H9 (cell line): Measurements from ENCODE around the gene APP. TPM values are rescaled to one million over a fixed set of nuclear protein-coding genes. Genes with fewer than 3 reads are reported as not detected.

ENCODE experiments used
- DNase-seq: peaks from one replicate; pipeline ENCODE4 v3.0.0-alpha.2; 2017
- H2AFZ ChIP-seq: one replicate; pipeline ENCODE4 v1.6.1; 2013; ENCODE audit warnings: mild to moderate bottlenecking, low read length, control low read depth, moderate library complexity
- H2AK5ac ChIP-seq: 2 replicates; pipeline ENCODE4 v1.6.1; 2013; ENCODE audit warnings: low read length, control low read depth, mixed read lengths; ENCODE audit not compliant: insufficient read length
- H2BK120ac ChIP-seq: one replicate; pipeline ENCODE4 v1.6.1; 2013; ENCODE audit warnings: low read depth, mild to moderate bottlenecking, low read length, control low read depth, inconsistent platforms; ENCODE audit not compliant: poor library complexity, severe bottlenecking
- H2BK12ac ChIP-seq: 2 replicates; pipeline ENCODE4 v1.6.1; 2013; ENCODE audit warnings: low read length, control low read depth, mixed read lengths, low read depth; ENCODE audit not compliant: insufficient read length
- H2BK15ac ChIP-seq: 2 replicates; pipeline ENCODE4 v1.6.1; 2013; ENCODE audit warnings: low read depth, low read length, control low read depth
- H2BK20ac ChIP-seq: one replicate; pipeline ENCODE4 v1.6.1; 2013; ENCODE audit warnings: low read depth, mild to moderate bottlenecking, low read length, control low read depth, inconsistent platforms; ENCODE audit not compliant: poor library complexity, severe bottlenecking
- H2BK5ac ChIP-seq: 2 replicates; pipeline ENCODE4 v1.6.1; 2013; ENCODE audit warnings: low read length, control low read depth, mixed read lengths; ENCODE audit not compliant: insufficient read length
- H3K14ac ChIP-seq: 2 replicates; pipeline ENCODE4 v1.6.1; 2013; ENCODE audit warnings: low read length, control low read depth; ENCODE audit not compliant: insufficient read depth
- H3K18ac ChIP-seq: 2 replicates; pipeline ENCODE4 v1.6.1; 2013; ENCODE audit warnings: low read depth, mild to moderate bottlenecking, mixed read lengths, low read length, control low read depth; ENCODE audit not compliant: insufficient read length
- H3K23ac ChIP-seq: 2 replicates; pipeline ENCODE4 v1.6.1; 2013; ENCODE audit warnings: low read length, control low read depth, mixed read lengths, low read depth; ENCODE audit not compliant: insufficient read length
- H3K23me2 ChIP-seq: 2 replicates; pipeline ENCODE4 v1.6.1; 2013; ENCODE audit warnings: low read depth, mild to moderate bottlenecking, mixed read lengths, low read length, control low read depth; ENCODE audit not compliant: insufficient read length, poor library complexity, severe bottlenecking
- H3K27ac ChIP-seq: 2 replicates; pipeline ENCODE4 v1.5.1; 2013; ENCODE audit warnings: low read length, control low read depth, mixed read lengths, low read depth; ENCODE audit not compliant: insufficient read length
- H3K27me3 ChIP-seq: 2 replicates; pipeline ENCODE4 v1.6.1; 2013; ENCODE audit warnings: low read length, control low read depth, inconsistent platforms; ENCODE audit not compliant: insufficient read depth
- H3K4ac ChIP-seq: 2 replicates; pipeline ENCODE4 v1.6.1; 2013; ENCODE audit warnings: low read depth, mild to moderate bottlenecking, control low read depth, inconsistent platforms, low read length, moderate library complexity
- H3K4me1 ChIP-seq: 2 replicates; pipeline ENCODE4 v1.6.1; 2013; ENCODE audit warnings: low read length, control low read depth, inconsistent platforms; ENCODE audit not compliant: insufficient read depth
- H3K4me2 ChIP-seq: 2 replicates; pipeline ENCODE4 v1.6.1; 2013; ENCODE audit warnings: low read length, control low read depth, mixed read lengths; ENCODE audit not compliant: insufficient read length, insufficient read depth
- H3K56ac ChIP-seq: 2 replicates; pipeline ENCODE4 v1.6.1; 2013; ENCODE audit warnings: low read depth, mild to moderate bottlenecking, mixed read lengths, low read length, control low read depth; ENCODE audit not compliant: insufficient read length
- H3K79me1 ChIP-seq: 2 replicates; pipeline ENCODE4 v1.6.1; 2013; ENCODE audit warnings: low read depth, mild to moderate bottlenecking, moderate library complexity, low read length, control low read depth, inconsistent platforms; ENCODE audit not compliant: insufficient read depth, poor library complexity, severe bottlenecking
- H3K79me2 ChIP-seq: 2 replicates; pipeline ENCODE4 v1.6.1; 2013; ENCODE audit warnings: low read length, control low read depth, inconsistent platforms; ENCODE audit not compliant: insufficient read depth
- H3K9ac ChIP-seq: 2 replicates; pipeline ENCODE4 v1.6.1; 2013; ENCODE audit warnings: low read length, control low read depth, mixed read lengths; ENCODE audit not compliant: insufficient read length; ENCODE audit errors: extremely low read depth
- H3K9me3 ChIP-seq: one replicate; pipeline ENCODE4 v1.6.1; 2013; ENCODE audit warnings: low read depth, low read length, inconsistent platforms; ENCODE audit not compliant: control insufficient read depth
- H3T11ph ChIP-seq: one replicate; pipeline ENCODE4 v1.6.1; 2013; ENCODE audit warnings: mild to moderate bottlenecking, low read length, control low read depth, inconsistent platforms
- H4K20me1 ChIP-seq: one replicate; pipeline ENCODE4 v1.6.1; 2013; ENCODE audit not compliant: control insufficient read depth, insufficient read length, insufficient read depth
- H4K5ac ChIP-seq: 2 replicates; pipeline ENCODE4 v1.6.1; 2013; ENCODE audit warnings: low read depth, mild to moderate bottlenecking, mixed read lengths, low read length, control low read depth; ENCODE audit not compliant: insufficient read length
- H4K8ac ChIP-seq: replicated peaks from 2 replicates; pipeline ENCODE4 v1.6.1; 2013; ENCODE audit warnings: low read length, control low read depth, mixed read lengths, low read depth; ENCODE audit not compliant: insufficient read length
- H4K91ac ChIP-seq: 2 replicates; pipeline ENCODE4 v1.6.1; 2013; ENCODE audit warnings: low read depth, mild to moderate bottlenecking, moderate library complexity, mixed read lengths, low read length, control low read depth; ENCODE audit not compliant: insufficient read length
- H3K27ac Mint-ChIP-seq, 3 experiments: 2 replicates in 2 of 3; 3 replicates in 1 of 3; pipeline ENCODE4 v1.8.0; 2020 to 2021; ENCODE audit warnings: mixed read lengths in 3 of 3, mild to moderate bottlenecking in 1 of 3, moderate library complexity in 1 of 3
- H3K27me3 Mint-ChIP-seq: 2 replicates; pipeline ENCODE4 v1.8.0; 2021; ENCODE audit warnings: low read depth, mild to moderate bottlenecking, moderate library complexity, mixed read lengths
- H3K36me3 Mint-ChIP-seq, 3 experiments: 2 replicates in 2 of 3; 3 replicates in 1 of 3; pipeline ENCODE4 v1.8.0; 2020 to 2021; ENCODE audit warnings: low read depth in 3 of 3, mixed read lengths in 3 of 3; ENCODE audit not compliant: insufficient read depth in 1 of 3
- H3K4me1 Mint-ChIP-seq, 2 experiments: 2 replicates each; pipeline ENCODE4 v1.8.0; 2020; ENCODE audit warnings: mixed read lengths in 2 of 2
- H3K4me3 Mint-ChIP-seq, 2 experiments: 2 replicates in 1 of 2; 3 replicates in 1 of 2; pipeline ENCODE4 v1.8.0; 2020 to 2021; ENCODE audit warnings: mild to moderate bottlenecking in 2 of 2, mixed read lengths in 2 of 2, moderate library complexity in 1 of 2
- H3K9me3 Mint-ChIP-seq, 2 experiments: 2 replicates in 1 of 2; 3 replicates in 1 of 2; pipeline ENCODE4 v1.8.0; 2020; ENCODE audit warnings: mild to moderate bottlenecking in 2 of 2, mixed read lengths in 2 of 2, moderate library complexity in 1 of 2
- CTCF ChIP-seq: fragments of 200-600 bp; sonication (generic); conservative IDR thresholded peaks from 3 replicates; pipeline ENCODE4 v1.8.0; 2021; ENCODE audit warnings: antibody characterized with exemption, mild to moderate bottlenecking
- WGBS: extraction: QIAGEN DNeasy Blood & Tissue Kit; methylation state at CpG from one replicate; pipeline ENCODE4 v1.1.7; 2013; ENCODE audit warnings: missing lambda C conversion rate, low lambda C conversion rate, mixed read lengths; ENCODE audit not compliant: insufficient read length; ENCODE audit errors: extremely low coverage; 5-methylcytosine and 5-hydroxymethylcytosine counted together
- total RNA-seq: library from RNA; stranded (reverse); gene quantifications from 2 replicates; pipeline ENCODE4 v1.2.1, GENCODE V29; 2021

APP gene
- total RNA-seq, 1 experiment from 2014 or later = 380 TPM

- peaks cover 56 to 82% (median 75%) of the 10 kb centered on the region in 3 experiments for H3K36me3 Mint-ChIP-seq
- Histone ChIP-seq H3T11ph (no peak overlapping the region), H2BK5ac (no peak overlapping the region), H2BK12ac (no peak overlapping the region), H3K27me3 (no peaks in the 10 kb centered on the region), H4K5ac (no peak overlapping the region), H3K4me2 (no peak overlapping the region), H2BK20ac (no peak overlapping the region), H3K18ac (no peak overlapping the region), H2BK15ac (no peak overlapping the region), H2AFZ (no peak overlapping the region), H4K20me1 (no peaks in the 10 kb centered on the region), H3K27ac (no peak overlapping the region), H3K23me2 (no peaks in the 10 kb centered on the region), H3K56ac (no peak overlapping the region), H2BK120ac (no peak overlapping the region), H4K8ac (no peak overlapping the region), H3K9ac (no peak overlapping the region), H2AK5ac (no peak overlapping the region), H3K14ac (no peak overlapping the region), H3K23ac (no peak overlapping the region), H3K79me2 (no peaks in the 10 kb centered on the region), H3K9me3 (no peaks in the 10 kb centered on the region), H3K79me1 (no peaks in the 10 kb centered on the region), H4K91ac (no peak overlapping the region), H3K4me1 (no peaks in the 10 kb centered on the region), H3K4ac (no peak overlapping the region)
- DNase-seq = no peak
- WGBS = no CpG with 5 or more reads among the region's 9 CpGs
- H3K27me3 Mint-ChIP-seq = no peaks in the 10 kb centered on the region
- H3K27ac Mint-ChIP-seq = peak overlapping the region in 1 of 3 experiments; percentile 43; a peak in 1 of 7 replicates
- H3K9me3 Mint-ChIP-seq = peaks cover 2 to 5% of the 10 kb centered on the region in 2 experiments; a peak in 1 of 5 replicates
- TF ChIP-seq CTCF = no peak
- H3K4me1 Mint-ChIP-seq = no peaks in the 10 kb centered on the region
- no peak overlapping the region for H3K4me3 Mint-ChIP-seq
These were observed 281.9 kb downstream of the APP start for GRCh38 chr21:25888711-25889110.
